Vagina (tissue), 2 donors: ENCODE data around the gene NEK6.

ENCODE experiments used
- CTCF ChIP-seq, 3 experiments: fragments of 450-650 bp in 2 of 3; fragments of 200-600 bp in 1 of 3; sonication (generic) in 1 of 3; IDR thresholded peaks; one replicate each; pipeline ENCODE4 v1.5.1; 2017 to 2019; ENCODE audit warnings: antibody characterized with exemption in 3 of 3, mild to moderate bottlenecking in 2 of 3, moderate library complexity in 2 of 3
- POLR2A ChIP-seq, 2 donors: fragments of 450-650 bp; IDR thresholded peaks; one replicate each; pipeline ENCODE4 v1.6.1; 2017; ENCODE audit warnings: antibody characterized with exemption in 2 of 2, mild to moderate bottlenecking in 2 of 2, moderate library complexity in 2 of 2

- no peak for TF ChIP-seq CTCF (IDR thresholded peaks at IDR 0.05)
- TF ChIP-seq POLR2A (IDR thresholded peaks at IDR 0.05) = no peak
Measured at GRCh38 chr9:124256517-124257069, 1.2 kb upstream of the NEK6 start.
